Measurements from ENCODE around the gene MGST2. TPM values are rescaled to one million over a fixed set of nuclear protein-coding genes. Genes with fewer than 3 reads are reported as not detected.
A peak's percentile ranks its signal among the peaks of the same experiment; 100 is the strongest.

MGST2 gene
- total and polyA plus RNA-seq, 2 experiments from 2014 or later, result 4.6 to 19.1 TPM

DNA sequence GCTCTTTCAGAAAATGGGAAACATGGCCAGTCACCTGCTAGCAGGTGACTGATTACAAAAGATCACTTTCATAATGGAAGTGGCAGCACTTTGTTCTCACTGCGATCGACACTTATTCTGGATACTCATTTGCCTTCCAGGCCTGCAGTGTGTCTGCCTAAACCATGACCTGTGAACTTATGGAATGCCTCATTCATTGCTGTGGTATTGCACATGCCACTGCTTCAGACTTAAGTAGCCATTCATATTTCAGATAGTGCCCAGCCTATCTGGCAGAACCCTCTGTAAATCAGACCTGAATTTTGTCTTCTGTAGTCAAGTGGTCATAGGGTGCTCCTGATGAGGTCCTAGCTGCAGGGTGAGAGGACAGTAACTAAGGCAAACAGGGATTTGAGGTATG lies 23.3 kb upstream of the MGST2 start:
- H3K4me1 Mint-ChIP-seq, result peaks cover 3% of the 10 kb centered on the region; the same call in 2 of the 3 replicates
- TF ChIP-seq JUNB (IDR thresholded peaks at IDR 0.05; ENCODE audit: unreplicated experiment) (no peak), POLR2AphosphoS5 (IDR thresholded peaks at IDR 0.05; ENCODE audit: low read depth) (no peak), CREB1 (CRISPR knock-in tag; IDR thresholded peaks at IDR 0.05; ENCODE audit: low read depth) (no peak), ZNF114 (CRISPR knock-in tag; IDR thresholded peaks at IDR 0.05) (no peak), REST (IDR thresholded peaks at IDR 0.05; ENCODE audit: unreplicated experiment) (no peak), CTCF (conservative IDR thresholded peaks at IDR 0.05; ENCODE audit: low read depth in 2 of 2) (no peak), NANOG (IDR thresholded peaks at IDR 0.05; ENCODE audit: borderline replicate concordance) (no peak), ETS1 (IDR thresholded peaks at IDR 0.05) (no peak), EZH2phosphoT487 (IDR thresholded peaks at IDR 0.05; ENCODE audit: unreplicated experiment) (no peak), EZH2 (IDR thresholded peaks at IDR 0.05; ENCODE audit: low read depth, unreplicated experiment) (no peak), STAT1 (IDR thresholded peaks at IDR 0.05; ENCODE audit: unreplicated experiment) (no peak), ZNF462 (CRISPR knock-in tag; IDR thresholded peaks at IDR 0.05) (no peak), ZNF331 (CRISPR knock-in tag; IDR thresholded peaks at IDR 0.05; ENCODE audit: low read depth) (no peak)
- no peak overlapping the region for H3K27ac Mint-ChIP-seq
- Histone ChIP-seq H2AFZ (0 out of 2 replicates have a peak overlapping the region, but pooled peaks have one; percentile 23), H3K36me3 (ENCODE audit: insufficient read depth) (no peaks in the 10 kb centered on the region; the same call in 1 of the 2 replicates), H3F3A (replicated peaks; ENCODE audit: low read depth) (no peaks in the 10 kb centered on the region), H3K4me2 (no peak overlapping the region), H4K20me1 (replicated peaks; ENCODE audit: insufficient read depth) (no peaks in the 10 kb centered on the region), H3K4me3 (no peak overlapping the region), H3K4me1 (ENCODE audit: insufficient read depth) (no peaks in the 10 kb centered on the region), H3K27me3 (ENCODE audit: insufficient read depth) (no peaks in the 10 kb centered on the region), H3K27ac (ENCODE audit: low read depth) (no peak overlapping the region), H3K9me2 (ENCODE audit: insufficient read depth) (0 out of 2 replicates have a peak, but pooled peaks cover 2% of the 10 kb centered on the region), H3K79me2 (replicated peaks; ENCODE audit: insufficient read depth) (no peaks in the 10 kb centered on the region)
- DNase-seq (ENCODE audit: low spot score) (no peak), ATAC-seq (no peak)
- peaks cover 14% of the 10 kb centered on the region for H3K9me3 Mint-ChIP-seq
- H3K36me3 Mint-ChIP-seq (ENCODE audit: low read depth), result peaks cover 6% of the 10 kb centered on the region; the same call in 1 of the 3 replicates
- no peak overlapping the region for H3K4me3 Mint-ChIP-seq
- H3K27me3 Mint-ChIP-seq (ENCODE audit: insufficient read depth, low read depth, poor library complexity), result peaks cover 10% of the 10 kb centered on the region

Data from GM23338 (cell line).